Measurements from ENCODE around the gene BPTF.
"Not testable (repeated sequence)": the region's sequence is repeated elsewhere in the genome, so short reads cannot be mapped to it uniquely, and the experiment has no call there.

DNA sequence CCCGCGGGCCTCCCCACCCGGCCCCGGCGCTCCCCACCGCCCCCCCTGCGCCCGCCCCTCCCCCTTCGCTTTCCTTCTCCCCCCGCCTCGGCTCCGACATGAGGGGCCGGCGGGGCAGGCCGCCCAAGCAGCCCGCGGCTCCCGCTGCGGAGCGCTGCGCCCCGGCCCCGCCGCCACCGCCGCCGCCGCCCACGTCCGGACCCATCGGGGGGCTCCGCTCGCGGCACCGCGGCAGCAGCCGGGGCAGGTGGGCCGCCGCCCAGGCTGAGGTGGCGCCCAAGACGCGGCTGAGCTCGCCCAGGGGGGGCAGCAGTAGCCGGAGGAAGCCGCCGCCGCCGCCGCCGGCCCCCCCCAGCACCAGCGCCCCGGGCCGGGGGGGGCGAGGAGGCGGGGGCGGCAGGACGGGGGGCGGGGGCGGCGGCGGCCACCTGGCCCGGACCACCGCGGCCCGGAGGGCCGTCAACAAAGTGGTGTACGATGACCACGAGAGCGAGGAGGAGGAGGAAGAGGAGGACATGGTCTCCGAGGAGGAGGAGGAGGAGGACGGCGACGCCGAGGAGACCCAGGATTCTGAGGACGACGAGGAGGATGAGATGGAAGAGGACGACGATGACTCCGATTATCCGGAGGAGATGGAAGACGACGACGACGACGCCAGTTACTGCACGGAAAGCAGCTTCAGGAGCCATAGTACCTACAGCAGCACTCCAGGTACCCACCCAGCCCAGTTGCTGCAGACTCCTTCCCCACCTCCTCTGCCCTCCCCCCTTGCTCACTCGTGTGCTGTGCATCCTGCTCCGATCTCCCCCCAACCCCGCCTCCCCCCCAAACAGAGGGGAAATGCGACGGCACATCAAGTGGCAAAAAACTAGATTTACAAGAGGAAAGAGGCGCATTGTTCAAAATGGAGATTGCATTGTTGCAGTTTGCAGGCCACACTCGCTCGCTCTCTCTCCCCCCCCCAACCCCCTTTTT is 611 bp downstream of the BPTF start:
- not testable (repeated sequence) for TF ChIP-seq EZH2 (IDR thresholded peaks at IDR 0.05); POLR2AphosphoS5 (IDR thresholded peaks at IDR 0.05; ENCODE audit: borderline replicate concordance, low read depth, low read length); FOXP2 (optimal IDR thresholded peaks at IDR 0.05; ENCODE audit: control extremely low read depth, extremely low read length, insufficient read depth)
